OCI-LY7 (cell line): ENCODE measurements around the gene SMARCD1. TPM values are rescaled to one million over a fixed set of nuclear protein-coding genes. Genes with fewer than 3 reads are reported as not detected.

ENCODE experiments used
- BruUV-seq: library from RNA; stranded (reverse); fragments of 400-500 nt; replicated peaks from 2 replicates; lab custom pipeline; 2021; lab: Mats Ljungman, UMichigan
- CTCF ChIA-PET: fragments of 300-600 bp; sonication (Branson Sonifier 250); formaldehyde crosslinking; loops from one replicate; lab custom pipeline; 2022; ENCODE audit warnings: antibody characterized with exemption; ENCODE audit not compliant: unreplicated experiment; lab: Charles Lee
- POLR2A ChIA-PET: fragments of 300-600 bp; sonication (Branson Sonifier 250); formaldehyde crosslinking; loops from one replicate; lab custom pipeline; 2022; ENCODE audit warnings: antibody characterized with exemption; lab: Charles Lee
- DNase-seq: peaks from one replicate; pipeline ENCODE4 v3.0.0-alpha.2; 2015; ENCODE audit warnings: low spot score
- H2AFZ ChIP-seq: fragments of 200-600 bp; sonication (generic), shearing (Covaris generic); 2 replicates; pipeline ENCODE4 v1.6.1; 2014; ENCODE audit warnings: mild to moderate bottlenecking, antibody characterized with exemption, low read length, moderate library complexity
- H3K27ac ChIP-seq: fragments of 200-600 bp; sonication (generic); 2 replicates; pipeline ENCODE4 v1.5.1; 2014; ENCODE audit warnings: mixed run types, low read depth, mild to moderate bottlenecking, moderate library complexity, low read length, inconsistent platforms; ENCODE audit not compliant: poor library complexity, severe bottlenecking
- H3K36me3 ChIP-seq: fragments of 200-600 bp; sonication (generic); 2 replicates; pipeline ENCODE4 v1.6.1; 2014; ENCODE audit warnings: mild to moderate bottlenecking, antibody characterized with exemption, low read length, moderate library complexity, mixed read lengths; ENCODE audit not compliant: insufficient read depth
- H3K4me1 ChIP-seq: fragments of 200-600 bp; sonication (generic); 2 replicates; pipeline ENCODE4 v1.5.1; 2014; ENCODE audit warnings: mild to moderate bottlenecking, low read length; ENCODE audit not compliant: insufficient read depth, poor library complexity, severe bottlenecking
- H3K4me2 ChIP-seq: fragments of 200-600 bp; sonication (generic); 2 replicates; pipeline ENCODE4 v1.6.1; 2014; ENCODE audit warnings: mild to moderate bottlenecking, low read length
- H3K4me3 ChIP-seq: fragments of 200-600 bp; sonication (generic); 2 replicates; pipeline ENCODE4 v1.5.1; 2014; ENCODE audit warnings: mild to moderate bottlenecking, low read depth, low read length; ENCODE audit not compliant: poor library complexity, severe bottlenecking
- H3K79me2 ChIP-seq: fragments of 200-600 bp; sonication (generic); 2 replicates; pipeline ENCODE4 v1.6.1; 2016; ENCODE audit warnings: low read depth, mild to moderate bottlenecking, low read length, moderate library complexity, mixed read lengths; ENCODE audit not compliant: insufficient read depth
- H3K9me2 ChIP-seq: fragments of 200-600 bp; sonication (generic); 2 replicates; pipeline ENCODE4 v1.6.1; 2016; ENCODE audit warnings: mild to moderate bottlenecking, low read length, mixed read lengths; ENCODE audit not compliant: insufficient read depth
- H3K9me3 ChIP-seq: fragments of 200-600 bp; sonication (generic); 2 replicates; pipeline ENCODE4 v1.6.1; 2014; ENCODE audit warnings: mild to moderate bottlenecking, mixed run types, low read length, mixed read lengths
- H4K20me1 ChIP-seq: fragments of 200-600 bp; sonication (generic); 2 replicates; pipeline ENCODE4 v1.6.1; 2014; ENCODE audit warnings: mild to moderate bottlenecking, antibody characterized with exemption, low read length, moderate library complexity, mixed read lengths; ENCODE audit not compliant: insufficient read depth
- EZH2phosphoT487 ChIP-seq: fragments of 200-600 bp; sonication (generic); IDR thresholded peaks from 2 replicates; pipeline ENCODE4 v1.6.1; 2018; ENCODE audit warnings: low read depth, borderline replicate concordance, mild to moderate bottlenecking, mixed run types, antibody characterized with exemption, low read length, moderate library complexity, mixed read lengths
- intact Hi-C: fragments of 100-400 bp; cut with micrococcal nuclease; formaldehyde crosslinking; loops from one replicate; pipeline ENCODE4 v1.10.0; 2022; ENCODE audit not compliant: unreplicated experiment
- total RNA-seq, 2 experiments: library from RNA; depleted of rRNA in 1 of 2; stranded (reverse); fragments of >200 nt in 1 of 2; shearing (Covaris generic) in 1 of 2; gene quantifications; 2 replicates each; pipeline ENCODE4 v1.2.3, GENCODE V29; 2014 to 2022
- TF ChIP-seq, protein P1 (sequence below): fragments of 200-600 bp; sonication (generic); conservative IDR thresholded peaks from 2 replicates; pipeline ENCODE4 v1.5.1; 2014; ENCODE audit warnings: mild to moderate bottlenecking, antibody characterized with exemption, low read length, moderate library complexity, mixed read lengths

Gene SMARCD1
- total RNA-seq, 2 experiments from 2014 or later, result 92.8 to 134 TPM

DNA sequence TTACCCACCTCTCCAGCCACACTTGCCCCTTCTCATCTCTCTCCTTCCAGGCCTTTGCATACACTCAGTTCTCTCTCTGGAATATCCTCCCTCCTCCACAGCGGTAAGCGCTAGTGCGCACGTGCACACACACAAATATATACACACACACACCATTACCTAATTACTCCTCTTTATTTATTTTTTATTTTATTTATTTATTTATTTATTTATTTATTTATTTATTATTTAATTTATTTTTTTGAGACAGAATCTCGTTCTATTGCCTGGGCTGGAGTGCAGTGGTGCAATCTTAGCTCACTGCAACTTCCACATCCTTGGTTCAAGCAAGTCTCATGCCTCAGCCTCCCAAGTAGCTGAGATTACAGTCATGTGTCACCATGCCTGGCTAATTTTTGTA is 16.1 kb upstream of the SMARCD1 start:
- H3K9me3 ChIP-seq, result no peaks in the 10 kb centered on the region
- H3K79me2 ChIP-seq, result no peaks in the 10 kb centered on the region
- H4K20me1 ChIP-seq, result no peaks in the 10 kb centered on the region
- peaks cover 12% of the 10 kb centered on the region for H3K4me1 ChIP-seq
- no peak overlapping the region for H2AFZ ChIP-seq
- H3K27ac ChIP-seq, result no peak overlapping the region
- no peak for DNase-seq
- CTCF ChIA-PET, result interaction anchor here (2.8 kb wide), 1 partner anchor 102 kb away, joined by 20 read pairs; no protein-coding TSS in a partner anchor
- no peak overlapping the region for H3K4me3 ChIP-seq
- no peak overlapping the region for H3K4me2 ChIP-seq
- intact Hi-C loops, result no loop called here
- TF ChIP-seq, protein P1, sequence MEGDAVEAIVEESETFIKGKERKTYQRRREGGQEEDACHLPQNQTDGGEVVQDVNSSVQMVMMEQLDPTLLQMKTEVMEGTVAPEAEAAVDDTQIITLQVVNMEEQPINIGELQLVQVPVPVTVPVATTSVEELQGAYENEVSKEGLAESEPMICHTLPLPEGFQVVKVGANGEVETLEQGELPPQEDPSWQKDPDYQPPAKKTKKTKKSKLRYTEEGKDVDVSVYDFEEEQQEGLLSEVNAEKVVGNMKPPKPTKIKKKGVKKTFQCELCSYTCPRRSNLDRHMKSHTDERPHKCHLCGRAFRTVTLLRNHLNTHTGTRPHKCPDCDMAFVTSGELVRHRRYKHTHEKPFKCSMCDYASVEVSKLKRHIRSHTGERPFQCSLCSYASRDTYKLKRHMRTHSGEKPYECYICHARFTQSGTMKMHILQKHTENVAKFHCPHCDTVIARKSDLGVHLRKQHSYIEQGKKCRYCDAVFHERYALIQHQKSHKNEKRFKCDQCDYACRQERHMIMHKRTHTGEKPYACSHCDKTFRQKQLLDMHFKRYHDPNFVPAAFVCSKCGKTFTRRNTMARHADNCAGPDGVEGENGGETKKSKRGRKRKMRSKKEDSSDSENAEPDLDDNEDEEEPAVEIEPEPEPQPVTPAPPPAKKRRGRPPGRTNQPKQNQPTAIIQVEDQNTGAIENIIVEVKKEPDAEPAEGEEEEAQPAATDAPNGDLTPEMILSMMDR, result no peak
- TF ChIP-seq EZH2phosphoT487, result no peak
- H3K9me2 ChIP-seq, result no peaks in the 10 kb centered on the region
- no TSS peak for BruUV-seq
- POLR2A ChIA-PET, result interaction anchor here (1.1 kb wide), 1 partner anchor 156 kb away, joined by 3 read pairs; no protein-coding TSS in a partner anchor
- no peaks in the 10 kb centered on the region for H3K36me3 ChIP-seq

DNA sequence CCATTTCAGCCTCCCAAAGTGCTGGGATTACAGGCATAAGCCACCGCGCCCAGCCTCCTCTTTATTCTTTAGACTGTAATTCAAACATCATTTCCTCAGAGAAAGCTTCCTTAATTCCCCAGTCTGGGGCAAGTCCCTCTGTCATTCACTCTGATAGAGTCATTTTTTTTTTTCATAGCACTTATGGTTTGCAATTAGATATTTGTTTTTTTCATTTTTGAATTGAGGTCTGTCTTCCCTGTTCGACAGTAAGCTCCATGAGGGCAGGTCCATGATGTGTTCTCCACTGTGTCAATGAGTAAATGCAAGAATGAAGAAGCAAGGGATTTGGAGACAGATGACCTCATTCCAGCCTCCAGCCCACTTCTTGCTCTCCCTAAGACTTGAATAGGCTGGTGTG is 15.6 kb upstream of the SMARCD1 start:
- peaks cover 12% of the 10 kb centered on the region for H3K4me1 ChIP-seq
- H3K4me3 ChIP-seq, result no peak overlapping the region
- TF ChIP-seq, protein P1, result no peak
- no peak for TF ChIP-seq EZH2phosphoT487
- H3K79me2 ChIP-seq, result no peaks in the 10 kb centered on the region
- H3K27ac ChIP-seq, result no peak overlapping the region
- intact Hi-C loops, result no loop called here
- no peak for DNase-seq
- no TSS peak for BruUV-seq
- ChIA-PET CTCF (interaction anchor here (1.3 to 2.8 kb wide), 3 partner anchors 14 to 103 kb away, joined by 5 to 26 read pairs (median 20); partner anchors contain the start of gene COX14), POLR2A (interaction anchor here (1.0 to 1.1 kb wide), 2 partner anchors 27 to 155 kb away, joined by 3 read pairs; no protein-coding TSS in a partner anchor)
- no peak overlapping the region for H2AFZ ChIP-seq
- no peaks in the 10 kb centered on the region for H3K9me3 ChIP-seq
- no peaks in the 10 kb centered on the region for H3K9me2 ChIP-seq
- no peaks in the 10 kb centered on the region for H3K36me3 ChIP-seq
- no peak overlapping the region for H3K4me2 ChIP-seq
- no peaks in the 10 kb centered on the region for H4K20me1 ChIP-seq
